Measurements from ENCODE around the gene POC1B. TPM values are rescaled to one million over a fixed set of nuclear protein-coding genes. Genes with fewer than 3 reads are reported as not detected.

Gene POC1B
- polyA plus RNA-seq, 1 donor from 2014 or later: 10.0 TPM

- Histone ChIP-seq H3K27me3 (ENCODE audit: insufficient read depth, low read depth, low read length) (no peaks in the 10 kb centered on the region), H4K20me1 (ENCODE audit: insufficient read depth) (no peaks in the 10 kb centered on the region), H3K27ac (ENCODE audit: low read length) (no peak overlapping the region), H3K79me2 (replicated peaks; ENCODE audit: insufficient read depth, low read length) (no peaks in the 10 kb centered on the region), H3K9ac (ENCODE audit: low read length) (no peak overlapping the region), H3K4me2 (ENCODE audit: low read length) (no peak overlapping the region), H3K9me2 (ENCODE audit: insufficient read depth, low read length) (no peaks in the 10 kb centered on the region), H3K36me3 (ENCODE audit: insufficient read depth, low read length) (no peaks in the 10 kb centered on the region), H2AFZ (ENCODE audit: low read depth, low read length) (no peak overlapping the region), H3K9me3 (ENCODE audit: low read length) (no peaks in the 10 kb centered on the region), H3K4me3 (ENCODE audit: low read length) (no peak overlapping the region), H3F3A (ENCODE audit: insufficient read depth, low read length, poor library complexity, severe bottlenecking) (no peaks in the 10 kb centered on the region)
- TF ChIP-seq EZH2 (IDR thresholded peaks at IDR 0.05; ENCODE audit: borderline replicate concordance, insufficient read depth, low read length, poor library complexity, severe bottlenecking) (no peak), TAF1 (IDR thresholded peaks at IDR 0.05; ENCODE audit: low read depth) (no peak), RAD21 (conservative IDR thresholded peaks at IDR 0.05) (no peak), EP300 (conservative IDR thresholded peaks at IDR 0.05; ENCODE audit: poor library complexity, severe bottlenecking) (no peak), REST (IDR thresholded peaks at IDR 0.05; ENCODE audit: borderline replicate concordance) (no peak), POLR2AphosphoS5 (IDR thresholded peaks at IDR 0.05) (no peak), MXI1 (conservative IDR thresholded peaks at IDR 0.05; ENCODE audit: poor library complexity, severe bottlenecking) (no peak), SMC3 (conservative IDR thresholded peaks at IDR 0.05; ENCODE audit: poor library complexity) (no peak)
- TF ChIP-seq, protein P1, sequence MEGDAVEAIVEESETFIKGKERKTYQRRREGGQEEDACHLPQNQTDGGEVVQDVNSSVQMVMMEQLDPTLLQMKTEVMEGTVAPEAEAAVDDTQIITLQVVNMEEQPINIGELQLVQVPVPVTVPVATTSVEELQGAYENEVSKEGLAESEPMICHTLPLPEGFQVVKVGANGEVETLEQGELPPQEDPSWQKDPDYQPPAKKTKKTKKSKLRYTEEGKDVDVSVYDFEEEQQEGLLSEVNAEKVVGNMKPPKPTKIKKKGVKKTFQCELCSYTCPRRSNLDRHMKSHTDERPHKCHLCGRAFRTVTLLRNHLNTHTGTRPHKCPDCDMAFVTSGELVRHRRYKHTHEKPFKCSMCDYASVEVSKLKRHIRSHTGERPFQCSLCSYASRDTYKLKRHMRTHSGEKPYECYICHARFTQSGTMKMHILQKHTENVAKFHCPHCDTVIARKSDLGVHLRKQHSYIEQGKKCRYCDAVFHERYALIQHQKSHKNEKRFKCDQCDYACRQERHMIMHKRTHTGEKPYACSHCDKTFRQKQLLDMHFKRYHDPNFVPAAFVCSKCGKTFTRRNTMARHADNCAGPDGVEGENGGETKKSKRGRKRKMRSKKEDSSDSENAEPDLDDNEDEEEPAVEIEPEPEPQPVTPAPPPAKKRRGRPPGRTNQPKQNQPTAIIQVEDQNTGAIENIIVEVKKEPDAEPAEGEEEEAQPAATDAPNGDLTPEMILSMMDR (IDR thresholded peaks at IDR 0.05; ENCODE audit: poor library complexity, severe bottlenecking): no peak
Observed at GRCh38 chr12:89384050-89384758, 141.6 kb downstream of the POC1B start.

DNA sequence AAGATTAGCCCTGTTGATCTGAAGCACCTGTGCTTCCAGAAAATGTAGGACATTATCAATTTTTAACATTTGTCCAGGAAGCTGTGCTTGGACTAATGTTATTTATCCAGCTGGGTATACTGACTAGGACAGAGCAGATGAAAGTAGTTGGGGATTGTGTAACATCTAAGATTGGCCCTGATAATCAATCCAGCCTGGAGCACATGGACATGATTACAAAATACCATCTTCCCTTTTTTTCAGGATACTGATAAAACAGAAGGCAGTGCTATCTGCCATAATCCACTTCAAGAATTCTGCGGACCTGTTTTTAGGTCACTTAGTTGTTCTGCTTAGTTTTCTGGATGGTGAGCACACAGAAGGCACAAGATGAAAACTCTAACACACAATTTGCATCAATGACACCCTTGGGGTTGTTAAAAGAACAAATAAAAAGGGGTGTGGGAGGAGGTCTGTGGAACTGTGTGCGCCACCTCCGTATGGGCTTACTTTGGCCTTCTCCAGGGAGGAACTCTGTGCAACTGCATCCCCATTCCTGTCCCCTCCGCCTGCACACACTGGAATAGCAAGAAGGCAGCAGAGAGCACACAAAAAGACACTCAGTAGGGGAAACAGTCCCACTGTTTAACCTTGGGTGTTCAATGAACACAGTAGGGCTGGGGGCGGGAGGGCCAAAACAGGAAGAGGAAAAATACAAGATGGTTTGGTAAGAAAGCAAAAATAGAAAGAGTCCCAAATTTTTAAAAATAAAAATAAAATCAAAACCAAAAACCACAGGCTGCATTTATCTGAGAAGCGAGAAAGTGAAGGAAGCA, 142.4 kb downstream of the POC1B start:
- Histone ChIP-seq H4K20me1 (ENCODE audit: insufficient read depth) (no peaks in the 10 kb centered on the region), H3K79me2 (replicated peaks; ENCODE audit: insufficient read depth, low read length) (no peaks in the 10 kb centered on the region), H3K4me3 (ENCODE audit: low read length) (no peak overlapping the region), H2AFZ (ENCODE audit: low read depth, low read length) (no peak overlapping the region), H3K9ac (ENCODE audit: low read length) (no peak overlapping the region), H3F3A (ENCODE audit: insufficient read depth, low read length, poor library complexity, severe bottlenecking) (no peaks in the 10 kb centered on the region), H3K27ac (ENCODE audit: low read length) (no peak overlapping the region), H3K4me2 (ENCODE audit: low read length) (no peak overlapping the region), H3K27me3 (ENCODE audit: insufficient read depth, low read depth, low read length) (no peaks in the 10 kb centered on the region), H3K9me3 (ENCODE audit: low read length) (no peaks in the 10 kb centered on the region), H3K36me3 (ENCODE audit: insufficient read depth, low read length) (no peaks in the 10 kb centered on the region), H3K9me2 (ENCODE audit: insufficient read depth, low read length) (no peaks in the 10 kb centered on the region)
- TF ChIP-seq TAF1 (IDR thresholded peaks at IDR 0.05; ENCODE audit: low read depth) (no peak), RAD21 (conservative IDR thresholded peaks at IDR 0.05) (no peak), POLR2AphosphoS5 (IDR thresholded peaks at IDR 0.05) (no peak), EP300 (conservative IDR thresholded peaks at IDR 0.05; ENCODE audit: poor library complexity, severe bottlenecking) (no peak), EZH2 (IDR thresholded peaks at IDR 0.05; ENCODE audit: borderline replicate concordance, insufficient read depth, low read length, poor library complexity, severe bottlenecking) (no peak), SMC3 (conservative IDR thresholded peaks at IDR 0.05; ENCODE audit: poor library complexity) (no peak)
- TF ChIP-seq, protein P1 (IDR thresholded peaks at IDR 0.05; ENCODE audit: poor library complexity, severe bottlenecking): no peak

All from neural cell (in vitro differentiated cells).